GM10248 (cell line): ENCODE data around the gene CHM.
"Not testable (repeated sequence)": the region's sequence is repeated elsewhere in the genome, so short reads cannot be mapped to it uniquely, and the experiment has no call there.

Experiments
- CTCF ChIA-PET: fragments of 300-600 bp; sonication (Branson Sonifier 250); formaldehyde crosslinking; extraction: SDS; loops from one replicate; lab custom pipeline; 2021; ENCODE audit warnings: antibody characterized with exemption; lab: Yijun Ruan, JAX
- POLR2A ChIA-PET: fragments of 350-650 bp; sonication (Branson Sonifier 250); formaldehyde crosslinking; extraction: SDS; loops from one replicate; lab custom pipeline; 2020; ENCODE audit warnings: antibody characterized with exemption; lab: Yijun Ruan, JAX
- DNase-seq: peaks from one replicate; pipeline ENCODE4 v3.0.0; 2012; ENCODE audit errors: extremely low spot score
- CTCF ChIP-seq: IDR thresholded peaks from 2 replicates; pipeline ENCODE4 v1.5.1; 2012; ENCODE audit warnings: mild to moderate bottlenecking, low read depth; ENCODE audit errors: extremely low read depth, missing control alignments, control extremely low read depth

CHM gene

DNA sequence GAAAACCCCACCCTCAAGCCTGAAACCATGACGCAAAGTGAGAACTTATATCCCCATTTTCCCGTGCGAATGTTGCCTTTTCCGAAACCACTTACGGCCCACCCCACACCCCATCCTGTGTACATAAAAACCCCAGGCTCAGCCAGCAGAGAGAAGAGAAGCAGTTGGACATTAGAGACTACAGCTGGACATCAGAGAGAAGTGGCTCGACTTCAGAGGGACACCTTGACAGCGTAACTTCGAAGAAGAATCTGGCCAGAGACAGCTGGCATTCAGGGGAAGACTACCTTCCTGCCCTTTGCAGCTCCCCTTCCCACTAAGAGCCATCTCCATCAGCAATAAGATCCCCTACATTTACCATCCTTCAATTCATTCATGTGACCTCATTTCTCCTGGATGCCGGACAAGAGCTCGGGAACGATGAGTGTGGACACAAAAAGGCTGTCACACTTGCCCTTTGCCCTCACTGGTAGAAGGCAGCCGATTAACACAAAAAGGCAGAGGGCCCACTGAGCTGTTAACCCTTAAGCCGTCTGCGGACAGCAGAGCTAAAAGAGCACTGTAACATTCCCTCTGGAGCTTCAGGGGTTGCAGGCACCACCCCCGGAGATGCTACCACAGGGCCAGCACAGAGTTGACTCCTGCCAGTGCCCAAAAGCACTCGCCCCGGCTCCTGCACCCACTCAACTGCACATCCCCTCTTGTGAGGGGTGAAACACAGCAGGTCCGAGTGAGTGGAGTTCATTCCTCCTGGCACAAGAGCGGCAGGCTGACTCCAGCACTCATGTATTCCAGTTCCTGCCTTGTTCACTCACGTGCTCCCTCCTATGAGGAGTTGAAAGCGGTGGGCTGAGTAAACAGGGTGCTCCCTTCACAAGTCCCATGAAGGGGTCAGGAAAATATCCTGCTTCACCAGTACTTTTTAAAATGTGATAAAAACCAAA is 7.5 kb downstream of the CHM start:
- CTCF ChIA-PET = no interaction called here
- DNase-seq = no peak
- POLR2A ChIA-PET = no interaction called here
- TF ChIP-seq CTCF = no peak

GRCh38 chrX:86033385-86033784 is 14.0 kb downstream of the CHM start:
- no peak for DNase-seq
- TF ChIP-seq CTCF = no peak
- ChIA-PET POLR2A (no interaction called here), CTCF (no interaction called here)

- DNase-seq = no peak
- no peak for TF ChIP-seq CTCF
- POLR2A ChIA-PET = no interaction called here
- CTCF ChIA-PET = no interaction called here
Observed at GRCh38 chrX:86028681-86029080, 18.7 kb downstream of the CHM start.

DNA sequence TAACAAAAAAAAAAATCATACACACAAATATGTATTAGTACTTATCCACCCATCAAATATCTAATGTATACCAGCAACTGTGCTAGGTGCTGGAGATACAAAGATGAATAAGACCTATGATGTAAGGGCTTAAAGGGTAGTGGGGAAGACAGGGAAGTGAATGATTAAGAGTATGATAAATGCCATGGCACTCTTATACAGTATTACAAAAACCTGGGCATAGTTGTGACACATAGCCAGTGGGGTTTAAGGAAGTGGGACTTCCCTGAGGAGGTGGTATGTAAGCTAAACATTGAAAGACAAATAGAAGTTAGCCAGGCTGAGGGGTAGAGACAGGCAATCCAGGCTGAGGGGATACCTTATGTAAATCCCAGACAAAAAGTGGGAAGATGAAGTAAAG is 23.5 kb downstream of the CHM start:
- TF ChIP-seq CTCF = no peak
- ChIA-PET POLR2A (no interaction called here), CTCF (no interaction called here)
- DNase-seq = no peak

- DNase-seq = no peak
- ChIA-PET POLR2A (no interaction called here), CTCF (interaction anchor here (1.2 kb wide), 1 partner anchor 10 kb away, joined by 4 read pairs; no protein-coding TSS in a partner anchor)
- TF ChIP-seq CTCF = no peak
Observed at GRCh38 chrX:86021652-86022289, 25.6 kb downstream of the CHM start.

DNA sequence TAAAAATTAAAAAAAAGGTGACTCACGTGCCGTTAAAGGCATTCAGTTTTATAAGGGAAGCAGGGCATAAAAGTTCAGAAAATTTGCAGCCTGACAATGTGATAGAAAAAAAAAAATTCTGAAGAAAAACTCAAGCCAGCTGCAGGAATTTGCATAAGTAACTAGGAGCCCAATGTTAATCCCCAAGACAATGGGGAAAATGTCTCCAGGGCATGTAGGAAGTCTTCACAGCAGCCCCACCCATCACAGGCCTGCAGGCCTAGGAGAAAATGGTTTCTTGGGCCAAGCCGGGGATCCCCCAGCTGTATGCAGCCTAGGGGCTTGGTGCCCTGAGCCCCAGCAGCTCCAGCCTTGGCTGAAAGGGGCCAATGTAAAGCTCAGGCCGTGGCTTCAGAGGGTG is 31.2 kb downstream of the CHM start:
- DNase-seq = no peak
- no peak for TF ChIP-seq CTCF
- POLR2A ChIA-PET = no interaction called here
- CTCF ChIA-PET = no interaction called here

GRCh38 chrX:86014959-86015358 is 32.4 kb downstream of the CHM start:
- DNase-seq, CTCF ChIA-PET, POLR2A ChIA-PET: not testable (repeated sequence)
